ENCODE measurements around the gene PRELP.

The PRELP gene

DNA sequence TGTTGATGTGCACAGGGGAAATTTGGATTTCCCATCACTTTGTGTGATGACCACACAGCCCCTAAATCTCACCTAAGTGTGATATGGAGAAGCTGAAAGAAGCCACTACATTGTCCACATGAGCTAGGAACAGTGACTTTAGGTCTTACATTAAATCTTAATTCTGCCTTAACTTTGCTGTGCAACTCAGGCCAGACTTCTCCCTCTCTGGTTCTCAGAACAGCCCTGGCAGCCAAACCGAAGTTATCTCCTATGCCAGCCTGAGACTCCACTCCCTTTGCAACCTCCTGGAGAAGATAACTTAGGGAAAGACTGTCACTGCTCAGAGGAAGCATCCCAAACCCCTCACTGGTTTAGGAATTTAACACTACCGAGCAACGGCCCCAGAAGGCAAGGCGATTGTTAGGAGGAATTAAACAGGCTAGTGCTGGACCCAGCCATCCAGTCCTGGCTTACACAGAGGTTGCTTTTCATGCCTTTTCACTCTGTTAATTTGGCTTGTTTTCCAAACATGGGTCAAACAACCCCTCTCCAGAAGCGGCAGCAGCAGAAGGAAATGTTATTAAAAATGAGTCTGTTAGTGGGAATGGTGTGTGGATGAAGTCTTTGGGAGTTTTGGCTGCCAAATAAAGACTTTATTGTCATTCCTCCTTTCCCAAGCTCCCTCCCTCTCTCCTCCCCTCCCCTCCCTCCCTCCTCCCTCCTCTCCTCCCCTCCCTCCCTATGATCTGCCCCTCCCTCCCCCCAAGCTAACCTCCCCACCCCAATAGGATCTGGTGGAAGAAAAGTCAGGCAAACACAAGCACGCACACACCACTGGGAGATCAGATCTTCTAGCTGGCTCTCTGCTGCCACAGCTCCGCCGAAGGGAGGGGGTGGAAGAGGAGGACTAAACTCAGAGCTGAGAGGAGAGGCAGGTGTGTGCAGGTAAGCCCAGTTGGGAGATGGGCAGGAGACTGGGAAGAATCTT is at the start of gene PRELP:
PRELP (plus strand) TSS at position 795 of the 970 bp plus-strand sequence. CDS start 7,379 bp downstream, outside the sequence.
- H3K36me3 ChIP-seq (ENCODE audit: control insufficient read depth, insufficient read depth, low read length), result no peaks in the 10 kb centered on the region
- TF ChIP-seq, protein P1, sequence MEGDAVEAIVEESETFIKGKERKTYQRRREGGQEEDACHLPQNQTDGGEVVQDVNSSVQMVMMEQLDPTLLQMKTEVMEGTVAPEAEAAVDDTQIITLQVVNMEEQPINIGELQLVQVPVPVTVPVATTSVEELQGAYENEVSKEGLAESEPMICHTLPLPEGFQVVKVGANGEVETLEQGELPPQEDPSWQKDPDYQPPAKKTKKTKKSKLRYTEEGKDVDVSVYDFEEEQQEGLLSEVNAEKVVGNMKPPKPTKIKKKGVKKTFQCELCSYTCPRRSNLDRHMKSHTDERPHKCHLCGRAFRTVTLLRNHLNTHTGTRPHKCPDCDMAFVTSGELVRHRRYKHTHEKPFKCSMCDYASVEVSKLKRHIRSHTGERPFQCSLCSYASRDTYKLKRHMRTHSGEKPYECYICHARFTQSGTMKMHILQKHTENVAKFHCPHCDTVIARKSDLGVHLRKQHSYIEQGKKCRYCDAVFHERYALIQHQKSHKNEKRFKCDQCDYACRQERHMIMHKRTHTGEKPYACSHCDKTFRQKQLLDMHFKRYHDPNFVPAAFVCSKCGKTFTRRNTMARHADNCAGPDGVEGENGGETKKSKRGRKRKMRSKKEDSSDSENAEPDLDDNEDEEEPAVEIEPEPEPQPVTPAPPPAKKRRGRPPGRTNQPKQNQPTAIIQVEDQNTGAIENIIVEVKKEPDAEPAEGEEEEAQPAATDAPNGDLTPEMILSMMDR (IDR thresholded peaks at IDR 0.05; ENCODE audit: insufficient read depth, low read length, poor library complexity, severe bottlenecking), result no peak
- DNase-seq (ENCODE audit: extremely low read depth, insufficient read length), result no peak
- no peak within 1 kb of the TSS for H3K4me3 ChIP-seq (replicated peaks; ENCODE audit: low read depth, low read length)
- H3K27me3 ChIP-seq (replicated peaks; ENCODE audit: control insufficient read depth, insufficient read depth, low read length), result no peaks in the 10 kb centered on the region; the same call in 1 of the 2 replicates

DNA sequence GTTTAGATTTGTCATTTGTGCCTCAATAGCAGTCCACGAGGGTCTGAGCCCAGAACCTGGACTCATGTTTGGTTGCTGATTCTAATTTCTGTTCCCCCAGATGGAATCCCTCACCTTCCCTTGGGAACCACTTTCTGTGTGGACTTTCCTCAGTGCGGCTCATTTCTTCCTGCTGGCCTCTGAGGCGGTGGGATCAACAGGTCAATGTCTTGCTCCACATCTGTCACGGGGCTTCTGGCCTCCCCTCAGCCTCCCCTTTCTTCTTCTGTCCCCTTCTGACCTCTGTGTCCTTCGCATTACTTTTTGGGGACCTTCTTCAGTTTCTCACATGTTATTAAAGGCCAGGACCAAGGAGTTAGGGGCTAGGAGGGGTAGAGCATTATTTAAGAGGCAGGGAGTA is 49.2 kb upstream of the PRELP start:
- no peak overlapping the region for H3K4me3 ChIP-seq (replicated peaks; ENCODE audit: low read depth, low read length)
- no peak for DNase-seq (ENCODE audit: extremely low read depth, insufficient read length)
- H3K27me3 ChIP-seq (replicated peaks; ENCODE audit: control insufficient read depth, insufficient read depth, low read length), result no peaks in the 10 kb centered on the region
- TF ChIP-seq, protein P1 (IDR thresholded peaks at IDR 0.05; ENCODE audit: insufficient read depth, low read length, poor library complexity, severe bottlenecking), result no peak
- H3K36me3 ChIP-seq (ENCODE audit: control insufficient read depth, insufficient read depth, low read length), result no peaks in the 10 kb centered on the region

DNA sequence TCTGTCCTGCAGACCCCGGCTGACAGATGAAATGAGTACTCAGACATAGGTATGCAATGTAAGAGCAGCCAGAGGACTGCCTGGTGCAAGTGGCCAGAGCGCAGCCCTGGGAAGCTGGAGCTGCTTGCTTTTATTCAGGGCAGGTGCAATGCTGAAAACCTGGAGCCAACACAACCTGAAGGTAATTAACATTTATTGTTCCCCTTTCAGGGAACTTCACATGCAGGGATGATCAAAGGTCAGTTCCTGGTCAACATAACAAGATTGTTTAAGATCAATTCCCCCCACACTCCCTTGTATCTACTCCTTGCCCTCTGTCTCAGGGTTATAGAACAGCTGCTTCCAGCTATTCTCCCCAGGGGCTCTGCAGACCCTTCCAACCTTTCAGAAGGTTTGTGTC is 48.7 kb upstream of the PRELP start:
- H3K4me3 ChIP-seq (replicated peaks; ENCODE audit: low read depth, low read length), result no peak overlapping the region
- H3K27me3 ChIP-seq (replicated peaks; ENCODE audit: control insufficient read depth, insufficient read depth, low read length), result no peaks in the 10 kb centered on the region
- no peak for DNase-seq (ENCODE audit: extremely low read depth, insufficient read length)
- TF ChIP-seq, protein P1 (IDR thresholded peaks at IDR 0.05; ENCODE audit: insufficient read depth, low read length, poor library complexity, severe bottlenecking), result no peak
- no peaks in the 10 kb centered on the region for H3K36me3 ChIP-seq (ENCODE audit: control insufficient read depth, insufficient read depth, low read length)

DNA sequence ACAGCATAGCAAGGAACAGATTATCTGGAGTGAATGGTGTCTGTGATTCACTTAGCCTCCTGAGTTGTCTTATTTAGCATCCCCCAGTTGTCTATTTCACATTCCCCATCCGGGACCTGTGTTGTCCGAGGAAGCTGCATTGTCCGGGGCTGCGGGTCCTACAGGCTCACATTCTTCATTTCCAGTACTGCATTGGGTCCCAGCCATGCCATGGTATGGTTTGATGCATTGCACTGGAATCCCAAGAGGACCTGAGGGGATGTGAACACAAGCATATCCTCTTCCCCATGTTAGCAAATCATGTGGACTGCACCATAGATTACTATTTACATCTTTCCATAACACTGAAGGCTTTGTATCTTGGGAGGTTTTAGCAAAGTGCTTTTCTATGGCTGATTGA is 48.2 kb upstream of the PRELP start:
- Histone ChIP-seq H3K36me3 (ENCODE audit: control insufficient read depth, insufficient read depth, low read length) (no peaks in the 10 kb centered on the region), H3K4me3 (replicated peaks; ENCODE audit: low read depth, low read length) (no peak overlapping the region), H3K27me3 (replicated peaks; ENCODE audit: control insufficient read depth, insufficient read depth, low read length) (no peaks in the 10 kb centered on the region)
- TF ChIP-seq, protein P1 (IDR thresholded peaks at IDR 0.05; ENCODE audit: insufficient read depth, low read length, poor library complexity, severe bottlenecking), result no peak
- DNase-seq (ENCODE audit: extremely low read depth, insufficient read length), result no peak

DNA sequence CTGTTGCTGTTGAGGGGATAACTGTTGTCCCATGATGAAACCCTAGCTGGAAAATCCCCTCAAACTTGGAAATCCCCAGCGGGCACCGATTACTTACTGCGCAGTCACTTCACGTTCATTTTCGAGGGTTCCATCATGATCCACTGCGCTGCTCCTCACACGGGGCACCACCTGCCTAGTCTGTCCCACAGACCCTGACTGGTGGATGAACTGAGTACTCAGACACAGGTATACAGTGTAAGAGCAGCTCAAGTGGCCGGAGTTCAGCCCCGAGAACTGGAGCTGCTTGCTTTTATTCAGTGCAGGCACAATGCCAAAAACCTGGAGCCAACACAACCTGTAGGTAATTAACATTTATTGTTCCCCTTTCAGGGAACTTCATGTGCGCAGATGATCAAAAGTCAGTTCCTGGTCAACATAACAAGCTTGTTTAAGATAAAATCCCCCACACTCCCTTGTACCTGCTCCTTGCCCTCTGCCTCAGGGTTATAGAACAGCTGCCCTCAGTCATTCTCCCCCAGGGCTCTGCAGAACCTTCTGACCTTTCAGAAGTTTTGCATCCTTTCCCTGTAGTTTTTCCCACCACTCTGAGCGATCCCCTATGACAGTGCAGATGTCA is 46.5 kb upstream of the PRELP start:
- no peaks in the 10 kb centered on the region for H3K36me3 ChIP-seq (ENCODE audit: control insufficient read depth, insufficient read depth, low read length)
- H3K27me3 ChIP-seq (replicated peaks; ENCODE audit: control insufficient read depth, insufficient read depth, low read length), result no peaks in the 10 kb centered on the region
- peak; percentile 56 for DNase-seq (ENCODE audit: extremely low read depth, insufficient read length)
- no peak overlapping the region for H3K4me3 ChIP-seq (replicated peaks; ENCODE audit: low read depth, low read length)
- TF ChIP-seq, protein P1 (IDR thresholded peaks at IDR 0.05; ENCODE audit: insufficient read depth, low read length, poor library complexity, severe bottlenecking), result no peak
